B cell (primary cell): ENCODE results near the gene TELO2. TPM values are rescaled to one million over a fixed set of nuclear protein-coding genes. Genes with fewer than 3 reads are reported as not detected.

ENCODE experiments used
- ATAC-seq: fragments of 200-7000 bp; cut with Tn5 transposase; one replicate; pipeline ENCODE4 v1.10.0; 2021; ENCODE audit warnings: low read depth, mild to moderate bottlenecking, moderate number of reproducible peaks, moderate library complexity
- CTCF ChIA-PET: fragments of 350-600 bp; sonication (Branson Sonifier 250); formaldehyde crosslinking; loops from one replicate; lab custom pipeline; 2021; ENCODE audit warnings: antibody characterized with exemption, inconsistent platforms; lab: Charles Lee
- POLR2A ChIA-PET: fragments of 350-600 bp; sonication (Branson Sonifier 250); formaldehyde crosslinking; loops from one replicate; lab custom pipeline; 2021; ENCODE audit warnings: antibody characterized with exemption; lab: Charles Lee
- DNase-seq: peaks from one replicate; pipeline ENCODE4 v3.0.0; 2013
- H2AFZ ChIP-seq: 2 replicates; pipeline ENCODE4 v1.6.1; 2012; ENCODE audit warnings: mild to moderate bottlenecking, low read depth, low read length; ENCODE audit not compliant: insufficient read depth, poor library complexity, severe bottlenecking
- H3K27ac ChIP-seq, 2 donors: 1 replicate in 1 of 2; 2 replicates in 1 of 2; pipeline ENCODE4 v1.5.1; 2012 to 2013; ENCODE audit warnings: low read length in 2 of 2, mild to moderate bottlenecking in 2 of 2, moderate library complexity in 1 of 2
- H3K27me3 ChIP-seq, 4 experiments: fragments of 200-600 bp in 1 of 4; sonication (generic) in 1 of 4; replicated peaks in 1 of 4; 1 replicate in 2 of 4; 2 replicates in 2 of 4; pipeline versions ENCODE4 v1.6.1 to v1.7.0; 2013 to 2016; ENCODE audit warnings: low read length in 3 of 4, mild to moderate bottlenecking in 2 of 4, mixed read lengths in 1 of 4, moderate library complexity in 1 of 4; ENCODE audit not compliant: insufficient read depth in 4 of 4, control insufficient read depth in 3 of 4; ENCODE audit errors: control extremely low read depth in 1 of 4
- H3K36me3 ChIP-seq, 2 experiments: replicated peaks in 1 of 2; 1 replicate in 1 of 2; 2 replicates in 1 of 2; pipeline versions ENCODE4 v1.6.1 to v1.7.1; 2013; ENCODE audit warnings: low read length in 1 of 2; ENCODE audit not compliant: insufficient read depth in 2 of 2, control insufficient read depth in 1 of 2; ENCODE audit errors: control extremely low read depth in 1 of 2, extremely low read depth in 1 of 2
- H3K4me1 ChIP-seq, 2 donors: fragments of 200-600 bp in 1 of 2; sonication (generic) in 1 of 2; 1 replicate in 1 of 2; 2 replicates in 1 of 2; pipeline versions ENCODE4 v1.5.1 to v1.6.1; 2013 to 2017; ENCODE audit warnings: low read length in 2 of 2; ENCODE audit not compliant: control insufficient read depth in 2 of 2, insufficient read depth in 2 of 2
- H3K4me2 ChIP-seq: replicated peaks from 2 replicates; pipeline ENCODE3; 2012; ENCODE audit warnings: mild to moderate bottlenecking, low read depth, low read length; ENCODE audit not compliant: poor library complexity, severe bottlenecking
- H3K4me3 ChIP-seq, 5 experiments: fragments of 200-600 bp in 1 of 5; sonication (generic) in 1 of 5; 1 replicate in 3 of 5; 2 replicates in 2 of 5; pipeline versions ENCODE4 v1.5.1 to v1.7.0; 2011 to 2016; ENCODE audit warnings: low read length in 4 of 5, mild to moderate bottlenecking in 4 of 5, low read depth in 2 of 5, control low read depth in 1 of 5, moderate library complexity in 1 of 5; ENCODE audit not compliant: insufficient read depth in 1 of 5; ENCODE audit errors: control extremely low read depth in 1 of 5, extremely low read depth in 1 of 5
- H3K79me2 ChIP-seq: fragments of 200-600 bp; sonication (generic); one replicate; pipeline ENCODE4 v1.6.0; 2016; ENCODE audit warnings: low read length; ENCODE audit not compliant: control insufficient read depth, insufficient read depth
- H3K9ac ChIP-seq: fragments of 200-600 bp; sonication (generic); 2 replicates; pipeline ENCODE4 v1.6.1; 2017; ENCODE audit warnings: mild to moderate bottlenecking, low read length, moderate library complexity
- H3K9me3 ChIP-seq, 3 donors: one replicate each; pipeline versions ENCODE4 v1.6.1 to v1.7.1; 2013; ENCODE audit warnings: low read length in 2 of 3; ENCODE audit not compliant: control insufficient read depth in 2 of 3, insufficient read depth in 1 of 3; ENCODE audit errors: control extremely low read depth in 1 of 3
- H4K20me1 ChIP-seq: 2 replicates; pipeline ENCODE4 v1.6.0; 2012; ENCODE audit warnings: mild to moderate bottlenecking, low read length; ENCODE audit not compliant: insufficient read depth, control insufficient read depth, poor library complexity, severe bottlenecking
- H3K27ac Mint-ChIP-seq: one replicate; pipeline ENCODE4 v1.8.0; 2021; ENCODE audit warnings: mixed read lengths
- H3K27me3 Mint-ChIP-seq: one replicate; pipeline ENCODE4 v1.8.0; 2021; ENCODE audit warnings: mixed read lengths
- H3K4me1 Mint-ChIP-seq: one replicate; pipeline ENCODE4 v1.8.0; 2021; ENCODE audit warnings: mixed read lengths
- H3K4me3 Mint-ChIP-seq: one replicate; pipeline ENCODE4 v1.8.0; 2021; ENCODE audit warnings: mixed read lengths
- H3K9me3 Mint-ChIP-seq: one replicate; pipeline ENCODE4 v1.8.0; 2022; ENCODE audit warnings: mixed read lengths; ENCODE audit not compliant: insufficient read depth
- CTCF ChIP-seq: fragments of 200-600 bp; IDR thresholded peaks from one replicate; pipeline ENCODE4 v1.8.0; 2022; ENCODE audit warnings: antibody characterized with exemption, mild to moderate bottlenecking
- EZH2 ChIP-seq: IDR thresholded peaks from 2 replicates; pipeline ENCODE4 v1.6.1; 2012; ENCODE audit warnings: borderline replicate concordance, low read depth, mild to moderate bottlenecking, moderate library complexity, low read length; ENCODE audit not compliant: insufficient read depth, poor library complexity, severe bottlenecking
- WGBS: methylation state at CpG from one replicate; pipeline ENCODE4 v1.1.5; 2013; ENCODE audit warnings: missing lambda C conversion rate; ENCODE audit not compliant: insufficient coverage; 5-methylcytosine and 5-hydroxymethylcytosine counted together
- intact Hi-C: fragments of 100-400 bp; cut with micrococcal nuclease; formaldehyde crosslinking; loops from one replicate; pipeline ENCODE4 v1.10.0; 2022
- polyA plus RNA-seq: library from polyadenylated mRNA; depleted of rRNA; stranded (reverse); fragments of >200 nt; gene quantifications from 2 replicates; pipeline ENCODE4 v1.2.3, GENCODE V29; 2012
- total RNA-seq, 2 donors: library from RNA; stranded (reverse); fragments of 120-200 nt in 1 of 2; gene quantifications; 1 replicate in 1 of 2; 2 replicates in 1 of 2; pipeline versions ENCODE4 v1.2.3 to v1.2.4, GENCODE V29; 2013 to 2022

The TELO2 gene
- total and polyA plus RNA-seq, 2 donors (not counting 1 experiment from before 2014, with no cell fraction given), result 81.9 to 136 TPM

DNA sequence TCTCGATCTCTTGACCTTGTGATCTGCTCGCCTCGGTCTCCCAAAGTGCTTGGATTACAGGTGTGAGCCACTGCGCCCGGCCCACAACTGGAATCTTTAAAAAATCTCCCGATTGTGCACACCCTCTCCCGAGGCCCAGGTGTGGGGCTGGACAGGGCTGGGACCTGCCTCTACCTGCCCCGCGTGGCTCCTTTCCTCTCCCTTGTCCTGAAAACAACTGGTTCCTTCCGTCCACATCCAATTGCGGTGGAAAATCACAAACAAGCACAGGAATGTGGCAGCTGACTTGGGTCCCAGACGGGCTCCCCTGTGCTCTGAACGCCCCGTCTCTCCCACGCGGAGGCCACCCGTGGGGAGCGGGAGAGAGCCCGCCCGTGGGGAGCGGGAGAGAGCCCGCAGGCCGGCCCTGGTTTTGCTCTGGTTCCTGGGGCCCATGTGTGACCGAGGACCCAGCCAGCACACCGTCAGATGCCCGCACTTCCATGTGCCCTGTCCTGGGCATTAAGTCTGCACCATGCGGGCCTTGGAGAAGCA, 37.3 kb downstream of the TELO2 start:
- no peak overlapping the region for H3K27ac Mint-ChIP-seq
- H3K36me3 ChIP-seq, result no peaks in the 10 kb centered on the region
- H3K4me2 ChIP-seq, result no peak overlapping the region
- 95% methylated on average over 27 of the region's 27 CpGs for WGBS
- no peaks in the 10 kb centered on the region for H3K27me3 Mint-ChIP-seq
- no peaks in the 10 kb centered on the region for H3K9me3 Mint-ChIP-seq
- TF ChIP-seq EZH2 (no peak), CTCF (no peak)
- H3K4me3 Mint-ChIP-seq, result no peak overlapping the region
- ATAC-seq, result no peak
- CTCF ChIA-PET, result no interaction called here
- H3K79me2 ChIP-seq, result no peaks in the 10 kb centered on the region
- POLR2A ChIA-PET, result no interaction called here
- no peaks in the 10 kb centered on the region for H3K9me3 ChIP-seq
- no peaks in the 10 kb centered on the region for H3K27me3 ChIP-seq
- H2AFZ ChIP-seq, result no peak overlapping the region
- DNase-seq, result no peak
- H4K20me1 ChIP-seq, result no peaks in the 10 kb centered on the region
- intact Hi-C loops, result no loop called here
- peaks cover 6 to 17% of the 10 kb centered on the region in 2 donors for H3K4me1 ChIP-seq
- H3K4me3 ChIP-seq, result no peak overlapping the region
- no peak overlapping the region for H3K9ac ChIP-seq
- H3K4me1 Mint-ChIP-seq, result peaks cover 8% of the 10 kb centered on the region
- H3K27ac ChIP-seq, result no peak overlapping the region

DNA sequence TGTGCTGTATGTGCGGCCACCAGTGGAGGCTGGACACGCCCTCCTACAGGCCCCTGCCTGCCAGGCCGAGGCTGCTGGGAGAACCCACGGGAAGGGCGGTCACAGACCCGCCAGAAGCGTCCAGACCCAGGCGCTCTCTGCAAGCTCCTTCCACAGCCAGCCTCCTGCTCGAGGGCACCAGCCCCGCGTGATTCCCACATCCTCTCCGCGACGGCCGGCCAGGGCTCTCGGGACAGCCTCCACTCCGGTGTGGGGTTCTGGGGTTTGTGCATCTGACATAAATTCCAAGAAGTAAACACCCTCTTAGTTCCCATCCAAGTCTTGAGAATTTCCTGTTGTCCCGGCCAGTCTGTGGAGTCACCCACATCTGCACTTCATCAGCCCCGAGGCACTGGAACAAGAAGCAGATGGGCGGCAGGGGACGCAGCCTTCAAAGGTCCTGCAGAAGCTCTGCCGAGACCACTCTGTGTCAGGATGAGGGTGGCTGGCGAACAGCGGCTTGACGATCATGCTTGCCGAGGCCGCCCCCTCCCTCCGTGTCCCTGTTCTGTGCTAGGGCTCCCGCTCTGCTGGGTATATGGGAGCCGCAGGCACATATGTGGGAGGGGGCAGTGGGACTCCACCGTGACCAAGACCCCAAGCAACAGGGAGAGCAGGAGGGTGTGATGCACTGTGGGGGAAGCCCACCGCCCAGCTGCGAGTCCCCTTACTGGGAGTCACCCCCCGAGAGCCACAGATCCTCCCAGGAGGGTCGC, 37.9 kb downstream of the TELO2 start:
- DNase-seq (no peak), ATAC-seq (no peak)
- Histone ChIP-seq H2AFZ (no peak overlapping the region), H3K27ac (no peak overlapping the region), H3K27me3 (no peaks in the 10 kb centered on the region), H3K4me2 (no peak overlapping the region), H4K20me1 (no peaks in the 10 kb centered on the region), H3K9ac (no peak overlapping the region), H3K36me3 (no peaks in the 10 kb centered on the region), H3K4me3 (no peak overlapping the region), H3K9me3 (no peaks in the 10 kb centered on the region), H3K4me1 (peaks cover 6 to 17% of the 10 kb centered on the region in 2 donors), H3K79me2 (no peaks in the 10 kb centered on the region)
- no peaks in the 10 kb centered on the region for H3K27me3 Mint-ChIP-seq
- no peak overlapping the region for H3K27ac Mint-ChIP-seq
- no peak overlapping the region for H3K4me3 Mint-ChIP-seq
- TF ChIP-seq CTCF (no peak), EZH2 (no peak)
- peaks cover 8% of the 10 kb centered on the region for H3K4me1 Mint-ChIP-seq
- intact Hi-C loops, result no loop called here
- POLR2A ChIA-PET, result no interaction called here
- no peaks in the 10 kb centered on the region for H3K9me3 Mint-ChIP-seq
- 95% methylated on average over 26 of the region's 35 CpGs for WGBS
- CTCF ChIA-PET, result no interaction called here
